IMR-90 (cell line): Measurements from ENCODE around the gene TXNDC11. TPM values are rescaled to one million over a fixed set of nuclear protein-coding genes. Genes with fewer than 3 reads are reported as not detected.

Experiments used
- ATAC-seq: fragments of 200-7000 bp; cut with Tn5 transposase; 2 replicates; pipeline ENCODE4 v1.9.1; 2020; ENCODE audit warnings: low read depth, mild to moderate bottlenecking, moderate library complexity
- BruUV-seq: library from RNA; stranded (reverse); fragments of 400-500 nt; replicated peaks from 2 replicates; lab custom pipeline; 2021; lab: Mats Ljungman, UMichigan
- CTCF ChIA-PET: fragments of 300-600 bp; formaldehyde crosslinking; extraction: SDS; loops from one replicate; lab custom pipeline; 2021; ENCODE audit warnings: antibody characterized with exemption; lab: Yijun Ruan, JAX
- POLR2A ChIA-PET: fragments of 300-600 bp; sonication (Branson Sonifier 250); formaldehyde crosslinking; loops from one replicate; lab custom pipeline; 2022; ENCODE audit warnings: antibody characterized with exemption; ENCODE audit not compliant: unreplicated experiment; lab: Charles Lee
- DNase-seq: peaks from one replicate; pipeline ENCODE4 v3.0.0; 2013
- H2AFZ ChIP-seq: replicated peaks from 2 replicates; pipeline ENCODE3; 2013; ENCODE audit warnings: low read length, mild to moderate bottlenecking; ENCODE audit not compliant: poor library complexity
- H2AK5ac ChIP-seq: 2 replicates; pipeline ENCODE4 v1.6.1; 2013; ENCODE audit warnings: low read depth, low read length, inconsistent platforms
- H2AK9ac ChIP-seq: replicated peaks from 2 replicates; pipeline ENCODE3; 2013; ENCODE audit warnings: mild to moderate bottlenecking, low read depth, low read length, moderate library complexity; ENCODE audit not compliant: poor library complexity
- H2BK120ac ChIP-seq: 2 replicates; pipeline ENCODE4 v1.6.1; 2013; ENCODE audit warnings: low read depth, low read length, inconsistent platforms
- H2BK15ac ChIP-seq: 3 replicates; pipeline ENCODE4 v1.6.1; 2013; ENCODE audit warnings: low read depth, low read length, inconsistent platforms
- H2BK20ac ChIP-seq: 2 replicates; pipeline ENCODE4 v1.6.1; 2013; ENCODE audit warnings: low read depth, mild to moderate bottlenecking, inconsistent platforms, low read length, moderate library complexity
- H2BK5ac ChIP-seq: 2 replicates; pipeline ENCODE4 v1.6.1; 2013; ENCODE audit warnings: mild to moderate bottlenecking, low read depth, low read length, inconsistent platforms; ENCODE audit not compliant: poor library complexity, severe bottlenecking
- H3K14ac ChIP-seq: replicated peaks from 2 replicates; pipeline ENCODE4 v1.6.1; 2013; ENCODE audit warnings: low read depth, low read length, inconsistent platforms
- H3K18ac ChIP-seq: 2 replicates; pipeline ENCODE4 v1.6.1; 2013; ENCODE audit warnings: low read depth, low read length, control low read depth
- H3K23ac ChIP-seq: 2 replicates; pipeline ENCODE4 v1.6.1; 2013; ENCODE audit warnings: low read depth, low read length, inconsistent platforms
- H3K27ac ChIP-seq: 2 replicates; pipeline ENCODE4 v1.5.1; 2013; ENCODE audit warnings: mild to moderate bottlenecking, control low read depth, low read length; ENCODE audit not compliant: insufficient read depth
- H3K27me3 ChIP-seq: 2 replicates; pipeline ENCODE4 v1.6.1; 2013; ENCODE audit warnings: low read length; ENCODE audit not compliant: control insufficient read depth, insufficient read depth
- H3K36me3 ChIP-seq: 2 replicates; pipeline ENCODE4 v1.6.1; 2013; ENCODE audit warnings: low read length, mixed read lengths; ENCODE audit not compliant: control insufficient read depth, insufficient read depth
- H3K4ac ChIP-seq: 2 replicates; pipeline ENCODE4 v1.6.1; 2013; ENCODE audit warnings: low read depth, low read length, inconsistent platforms
- H3K4me1 ChIP-seq: 2 replicates; pipeline ENCODE4 v1.6.1; 2013; ENCODE audit warnings: low read length, mixed read lengths; ENCODE audit not compliant: control insufficient read depth, insufficient read depth
- H3K4me2 ChIP-seq: 2 replicates; pipeline ENCODE4 v1.6.1; 2013; ENCODE audit warnings: low read depth, mild to moderate bottlenecking, control low read depth, low read length, moderate library complexity
- H3K4me3 ChIP-seq: 2 replicates; pipeline ENCODE4 v1.5.1; 2013; ENCODE audit warnings: low read depth, mild to moderate bottlenecking, control low read depth, low read length, moderate library complexity; ENCODE audit not compliant: insufficient read depth
- H3K56ac ChIP-seq: 2 replicates; pipeline ENCODE4 v1.6.1; 2013; ENCODE audit warnings: low read length, inconsistent platforms; ENCODE audit not compliant: insufficient read depth; ENCODE audit errors: extremely low read depth
- H3K79me1 ChIP-seq, 2 experiments: 2 replicates each; pipeline ENCODE4 v1.6.1; 2013; ENCODE audit warnings: low read length in 2 of 2, inconsistent platforms in 1 of 2, low read depth in 1 of 2
- H3K9ac ChIP-seq: 2 replicates; pipeline ENCODE4 v1.6.1; 2013; ENCODE audit warnings: low read depth, low read length, control low read depth
- H3K9me1 ChIP-seq: 2 replicates; pipeline ENCODE4 v1.6.1; 2013; ENCODE audit warnings: low read length, inconsistent platforms; ENCODE audit not compliant: insufficient read depth
- H3K9me3 ChIP-seq: 2 replicates; pipeline ENCODE4 v1.6.1; 2013; ENCODE audit warnings: low read length; ENCODE audit not compliant: control insufficient read depth, insufficient read depth
- H4K20me1 ChIP-seq: 2 replicates; pipeline ENCODE4 v1.6.1; 2013; ENCODE audit warnings: low read length, inconsistent platforms; ENCODE audit not compliant: insufficient read depth
- H4K5ac ChIP-seq: 2 replicates; pipeline ENCODE4 v1.6.1; 2013; ENCODE audit warnings: mild to moderate bottlenecking, low read depth, low read length, control low read depth
- H4K8ac ChIP-seq, 2 experiments: 2 replicates each; pipeline ENCODE4 v1.6.1; 2013; ENCODE audit warnings: low read depth in 2 of 2, low read length in 2 of 2, control low read depth in 1 of 2, inconsistent platforms in 1 of 2
- H4K91ac ChIP-seq: 2 replicates; pipeline ENCODE4 v1.6.1; 2013; ENCODE audit warnings: low read depth, low read length, inconsistent platforms; ENCODE audit not compliant: insufficient read depth
- BHLHE40 ChIP-seq: fragments of 150-350 bp; IDR thresholded peaks from 2 replicates; pipeline ENCODE4 v1.6.1; 2016; ENCODE audit warnings: mild to moderate bottlenecking, low read depth, low read length
- CEBPB ChIP-seq: IDR thresholded peaks from 2 replicates; pipeline ENCODE4 v1.6.1; 2012; ENCODE audit warnings: low read depth, low read length, improper control_type of control experiment
- CHD1 ChIP-seq: IDR thresholded peaks from 2 replicates; pipeline ENCODE4 v1.6.1; 2012; ENCODE audit warnings: low read depth, low read length, improper control_type of control experiment
- ELK1 ChIP-seq: fragments of 150-350 bp; IDR thresholded peaks from 2 replicates; pipeline ENCODE4 v1.6.1; 2016; ENCODE audit warnings: low read depth, mild to moderate bottlenecking, low read length, moderate library complexity, borderline replicate concordance
- MAFK ChIP-seq: IDR thresholded peaks from 2 replicates; pipeline ENCODE4 v1.6.1; 2012; ENCODE audit warnings: low read depth, low read length, improper control_type of control experiment
- MAZ ChIP-seq: IDR thresholded peaks from 2 replicates; pipeline ENCODE4 v1.6.1; 2012; ENCODE audit warnings: low read depth, mild to moderate bottlenecking, low read length, improper control_type of control experiment, moderate library complexity, borderline replicate concordance
- MXI1 ChIP-seq: IDR thresholded peaks from 2 replicates; pipeline ENCODE4 v1.6.1; 2012; ENCODE audit warnings: low read depth, mild to moderate bottlenecking, low read length, moderate library complexity, borderline replicate concordance
- NFE2L2 ChIP-seq: fragments of 150-350 bp; IDR thresholded peaks from 2 replicates; pipeline ENCODE4 v1.6.1; 2016; ENCODE audit warnings: low read depth, mild to moderate bottlenecking, low read length
- POLR2A ChIP-seq: IDR thresholded peaks from 2 replicates; pipeline ENCODE4 v1.6.1; 2012; ENCODE audit warnings: mild to moderate bottlenecking, low read depth, low read length
- RAD21 ChIP-seq: IDR thresholded peaks from 2 replicates; pipeline ENCODE4 v1.6.1; 2012; ENCODE audit warnings: low read length, improper control_type of control experiment
- RCOR1 ChIP-seq: IDR thresholded peaks from 2 replicates; pipeline ENCODE4 v1.6.1; 2012; ENCODE audit warnings: mild to moderate bottlenecking, low read length, improper control_type of control experiment; ENCODE audit not compliant: insufficient replicate concordance
- RFX5 ChIP-seq: IDR thresholded peaks from 2 replicates; pipeline ENCODE4 v1.8.0; 2012; ENCODE audit warnings: low read depth, mild to moderate bottlenecking, low read length, moderate library complexity
- SMC3 ChIP-seq: fragments of 150-350 bp; IDR thresholded peaks from 2 replicates; pipeline ENCODE4 v1.6.1; 2016; ENCODE audit warnings: low read depth, mild to moderate bottlenecking, antibody characterized with exemption, low read length, moderate library complexity
- WGBS, 2 experiments: methylation state at CpG; one replicate each; pipeline versions ENCODE4 v1.1.5 to v1.1.7; 2013; ENCODE audit warnings: missing lambda C conversion rate in 2 of 2; ENCODE audit not compliant: insufficient read length in 1 of 2; ENCODE audit errors: extremely low coverage in 2 of 2; 5-methylcytosine and 5-hydroxymethylcytosine counted together
- dilution Hi-C: fragments of 300-500 bp; cut with HindIII; formaldehyde crosslinking; loops from one replicate; pipeline ENCODE4 v1.14.3; 2018; ENCODE audit warnings: low sequenced_read_pairs; ENCODE audit not compliant: unreplicated experiment
- in situ Hi-C: fragments of 300-500 bp; cut with MboI; formaldehyde crosslinking; loops from 3 replicates; pipeline ENCODE4 v1.14.3; 2019; ENCODE audit warnings: low sequenced_read_pairs, inconsistent platforms, mixed read lengths
- intact Hi-C: fragments of 100-400 bp; cut with micrococcal nuclease; formaldehyde crosslinking; loops from 2 replicates; pipeline ENCODE4 v1.10.0; 2022
- polyA plus RNA-seq, 3 experiments: library from polyadenylated mRNA; depleted of rRNA; stranded (reverse); fragments of >200 nt; gene quantifications; 2 replicates each; pipeline ENCODE4 v1.2.3, GENCODE V29; 2012; ENCODE audit warnings: low replicate concordance in 1 of 3
- total RNA-seq: library from RNA; depleted of rRNA; stranded (reverse); fragments of >200 nt; gene quantifications from 2 replicates; pipeline ENCODE4 v1.2.3, GENCODE V29; 2012
- TF ChIP-seq, protein P1 (sequence below): conservative IDR thresholded peaks from 2 replicates; pipeline ENCODE4 v1.5.1; 2012; ENCODE audit warnings: mild to moderate bottlenecking, low read depth, low read length, improper control_type of control experiment
- TF ChIP-seq, protein P2 (sequence below): fragments of 150-350 bp; IDR thresholded peaks from 2 replicates; pipeline ENCODE4 v1.6.1; 2017; ENCODE audit warnings: mild to moderate bottlenecking, antibody characterized with exemption, low read length, low read depth

Gene TXNDC11
- total and polyA plus RNA-seq, 2 of the 4 experiments (the other 2 are of a cell fraction), result 25.3 to 42.9 TPM

GRCh38 chr16:11684231-11685025, 58.2 kb downstream of the TXNDC11 start:
- ChIA-PET CTCF (interaction anchor here (0.5 kb wide), 1 partner anchor 1423 kb away, joined by 4 read pairs; no protein-coding TSS in a partner anchor), POLR2A (no interaction called here)
- dilution Hi-C loops, result no loop called here
- no peak for TF ChIP-seq RAD21
- no peak for TF ChIP-seq SMC3
- TF ChIP-seq NFE2L2, result no peak
- TF ChIP-seq CEBPB, result no peak
- TF ChIP-seq ELK1, result no peak
- TF ChIP-seq RFX5, result no peak
- TF ChIP-seq CHD1, result no peak
- no peak for TF ChIP-seq MAZ
- TF ChIP-seq, protein P1, sequence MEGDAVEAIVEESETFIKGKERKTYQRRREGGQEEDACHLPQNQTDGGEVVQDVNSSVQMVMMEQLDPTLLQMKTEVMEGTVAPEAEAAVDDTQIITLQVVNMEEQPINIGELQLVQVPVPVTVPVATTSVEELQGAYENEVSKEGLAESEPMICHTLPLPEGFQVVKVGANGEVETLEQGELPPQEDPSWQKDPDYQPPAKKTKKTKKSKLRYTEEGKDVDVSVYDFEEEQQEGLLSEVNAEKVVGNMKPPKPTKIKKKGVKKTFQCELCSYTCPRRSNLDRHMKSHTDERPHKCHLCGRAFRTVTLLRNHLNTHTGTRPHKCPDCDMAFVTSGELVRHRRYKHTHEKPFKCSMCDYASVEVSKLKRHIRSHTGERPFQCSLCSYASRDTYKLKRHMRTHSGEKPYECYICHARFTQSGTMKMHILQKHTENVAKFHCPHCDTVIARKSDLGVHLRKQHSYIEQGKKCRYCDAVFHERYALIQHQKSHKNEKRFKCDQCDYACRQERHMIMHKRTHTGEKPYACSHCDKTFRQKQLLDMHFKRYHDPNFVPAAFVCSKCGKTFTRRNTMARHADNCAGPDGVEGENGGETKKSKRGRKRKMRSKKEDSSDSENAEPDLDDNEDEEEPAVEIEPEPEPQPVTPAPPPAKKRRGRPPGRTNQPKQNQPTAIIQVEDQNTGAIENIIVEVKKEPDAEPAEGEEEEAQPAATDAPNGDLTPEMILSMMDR, result no peak
- no peak for TF ChIP-seq RCOR1
- TF ChIP-seq MXI1, result no peak
- no peak for TF ChIP-seq MAFK
- no peak for TF ChIP-seq POLR2A
- TF ChIP-seq, protein P2, sequence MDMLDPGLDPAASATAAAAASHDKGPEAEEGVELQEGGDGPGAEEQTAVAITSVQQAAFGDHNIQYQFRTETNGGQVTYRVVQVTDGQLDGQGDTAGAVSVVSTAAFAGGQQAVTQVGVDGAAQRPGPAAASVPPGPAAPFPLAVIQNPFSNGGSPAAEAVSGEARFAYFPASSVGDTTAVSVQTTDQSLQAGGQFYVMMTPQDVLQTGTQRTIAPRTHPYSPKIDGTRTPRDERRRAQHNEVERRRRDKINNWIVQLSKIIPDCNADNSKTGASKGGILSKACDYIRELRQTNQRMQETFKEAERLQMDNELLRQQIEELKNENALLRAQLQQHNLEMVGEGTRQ, result no peak
- TF ChIP-seq BHLHE40, result no peak

More at GRCh38 chr16:11684231-11685025, 58.2 kb downstream of the TXNDC11 start:
- BruUV-seq, result no TSS peak
- H4K91ac ChIP-seq, result no peak overlapping the region
- H2BK20ac ChIP-seq, result no peak overlapping the region
- H2AK9ac ChIP-seq, result peak overlapping the region; percentile 38
- no peak for ATAC-seq
- H2BK5ac ChIP-seq, result no peak overlapping the region
- no peak overlapping the region for H2AFZ ChIP-seq
- peaks cover 21% of the 10 kb centered on the region for H3K9me1 ChIP-seq
- WGBS, 2 experiments, result 100% methylated on average over 2 of the region's 12 CpGs; no CpG with 5 or more reads in 1 of the 2 experiments
- no peak overlapping the region for H4K8ac ChIP-seq
- no peaks in the 10 kb centered on the region for H3K9me3 ChIP-seq
- in situ Hi-C loops (no loop called here), intact Hi-C loops (no loop called here)
- H3K36me3 ChIP-seq, result peaks cover 33% of the 10 kb centered on the region
- H3K9ac ChIP-seq, result no peak overlapping the region
- peaks cover 55% of the 10 kb centered on the region for H4K20me1 ChIP-seq
- H2BK120ac ChIP-seq, result no peak overlapping the region
- peaks cover 33 to 75% of the 10 kb centered on the region in 2 experiments for H3K79me1 ChIP-seq
- H3K27ac ChIP-seq, result no peak overlapping the region
- no peak overlapping the region for H3K4me3 ChIP-seq
- H3K4ac ChIP-seq, result no peak overlapping the region
- peaks cover 19% of the 10 kb centered on the region for H3K4me1 ChIP-seq
- no peak overlapping the region for H3K56ac ChIP-seq
- no peak for DNase-seq
- no peak overlapping the region for H2BK15ac ChIP-seq
- no peak overlapping the region for H4K5ac ChIP-seq
- no peak overlapping the region for H3K14ac ChIP-seq
- H3K23ac ChIP-seq, result no peak overlapping the region
- H3K18ac ChIP-seq, result no peak overlapping the region
- H2AK5ac ChIP-seq, result peak overlapping the region; percentile 7; the same call in 1 of the 2 replicates
- no peak overlapping the region for H3K4me2 ChIP-seq
- H3K27me3 ChIP-seq, result no peaks in the 10 kb centered on the region
